Measurements from ENCODE around the gene CD151. TPM values are rescaled to one million over a fixed set of nuclear protein-coding genes. Genes with fewer than 3 reads are reported as not detected.

The CD151 gene
- 225 and 229 TPM in 2 replicates for total RNA-seq (2014; rRNA removed; shearing (Covaris generic))

DNA sequence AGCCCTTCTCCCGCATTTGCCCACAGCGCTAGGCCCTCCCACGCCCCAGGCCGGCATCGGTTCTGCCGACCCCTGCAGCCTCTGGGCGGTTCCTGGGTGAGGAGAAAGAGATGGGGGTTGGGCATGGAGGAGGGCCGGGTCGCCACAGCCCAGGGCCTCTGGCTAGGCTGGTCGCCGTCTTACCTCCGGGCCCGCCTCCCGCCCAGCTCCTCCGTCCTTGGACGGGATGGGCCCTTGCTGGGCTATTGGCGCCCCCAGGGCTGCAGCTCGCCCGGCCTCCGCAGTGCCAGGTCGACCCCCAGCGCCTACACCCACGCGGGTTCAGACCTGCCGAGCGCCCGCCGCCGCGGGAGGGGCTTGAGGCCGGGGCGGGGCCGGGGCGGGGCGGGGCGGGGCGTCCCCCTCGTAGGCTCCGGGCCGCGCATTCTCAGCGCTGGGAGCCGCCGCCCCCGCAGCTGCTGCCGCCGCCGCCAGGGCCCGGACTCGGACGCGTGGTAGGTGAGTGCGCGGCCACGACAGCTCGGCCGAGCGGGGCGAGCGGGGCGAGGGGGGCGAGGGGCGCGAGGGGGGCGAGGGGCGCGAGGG lies at the start of gene CD151:
TSS of gene CD151 (plus strand) at position 424 of the 585 bp plus-strand sequence. CDS start 3,118 bp downstream, outside the sequence.

DNA sequence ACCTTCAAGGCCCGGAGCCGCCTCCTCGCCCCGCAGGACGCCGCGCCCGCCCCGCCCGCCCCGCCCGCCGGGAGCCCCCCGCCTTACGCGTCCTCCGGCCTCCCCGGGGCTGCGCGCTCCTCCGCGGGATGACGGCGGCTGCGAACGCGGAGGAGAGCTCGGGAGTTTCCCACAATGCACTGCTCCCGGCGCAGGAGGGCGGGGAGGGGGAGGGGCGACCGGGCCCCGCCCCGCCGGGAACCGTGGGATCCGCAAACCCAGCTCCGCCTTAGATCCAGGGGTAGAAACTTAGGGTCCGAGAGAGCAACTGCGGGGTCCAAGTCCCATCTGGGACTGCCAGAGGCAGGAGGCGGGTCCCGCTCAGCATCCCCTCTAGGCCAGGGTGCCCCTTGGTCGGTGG lies 42.8 kb upstream of the CD151 start, which contains the start of gene CEND1:
TSS of gene CEND1 (minus strand) at position 148 of the 400 bp plus-strand sequence. CDS start 1,514 bp downstream, outside the sequence.

DNA sequence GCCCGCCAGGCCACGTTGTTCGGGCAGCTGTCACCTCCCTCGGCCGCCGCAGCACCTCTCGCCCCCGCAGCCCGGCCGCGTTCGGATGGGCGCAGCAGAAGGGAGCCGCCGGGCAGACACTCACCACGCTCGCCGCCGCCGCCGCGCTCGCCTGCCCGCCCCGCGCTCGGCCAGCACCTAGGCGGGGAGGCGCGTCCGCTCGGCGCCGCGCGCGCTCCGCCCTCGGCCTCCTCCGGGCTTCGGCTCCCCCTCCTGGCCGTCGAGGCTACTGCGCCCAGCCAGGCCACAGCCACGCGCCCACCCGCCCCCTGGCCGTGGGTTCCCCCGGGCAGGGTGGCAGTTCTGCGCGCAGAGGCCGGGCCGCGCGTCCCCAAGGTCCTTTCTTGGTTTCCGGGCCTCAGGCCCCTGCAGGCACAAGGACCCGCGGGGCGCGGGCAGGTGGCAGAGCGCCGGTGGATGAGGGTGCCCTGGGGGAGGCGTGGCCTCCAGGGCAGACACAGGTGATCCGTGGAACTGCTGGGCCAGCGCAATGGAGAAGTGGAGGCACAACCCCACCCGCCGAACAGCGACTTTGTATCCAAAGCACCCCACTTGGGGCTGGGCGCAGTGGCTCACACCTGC lies 34.5 kb upstream of the CD151 start, which contains the start of gene SLC25A22:
TSS of gene SLC25A22 (minus strand) at position 189 of the 621 bp plus-strand sequence. CDS start 3,275 bp downstream, outside the sequence.

DNA sequence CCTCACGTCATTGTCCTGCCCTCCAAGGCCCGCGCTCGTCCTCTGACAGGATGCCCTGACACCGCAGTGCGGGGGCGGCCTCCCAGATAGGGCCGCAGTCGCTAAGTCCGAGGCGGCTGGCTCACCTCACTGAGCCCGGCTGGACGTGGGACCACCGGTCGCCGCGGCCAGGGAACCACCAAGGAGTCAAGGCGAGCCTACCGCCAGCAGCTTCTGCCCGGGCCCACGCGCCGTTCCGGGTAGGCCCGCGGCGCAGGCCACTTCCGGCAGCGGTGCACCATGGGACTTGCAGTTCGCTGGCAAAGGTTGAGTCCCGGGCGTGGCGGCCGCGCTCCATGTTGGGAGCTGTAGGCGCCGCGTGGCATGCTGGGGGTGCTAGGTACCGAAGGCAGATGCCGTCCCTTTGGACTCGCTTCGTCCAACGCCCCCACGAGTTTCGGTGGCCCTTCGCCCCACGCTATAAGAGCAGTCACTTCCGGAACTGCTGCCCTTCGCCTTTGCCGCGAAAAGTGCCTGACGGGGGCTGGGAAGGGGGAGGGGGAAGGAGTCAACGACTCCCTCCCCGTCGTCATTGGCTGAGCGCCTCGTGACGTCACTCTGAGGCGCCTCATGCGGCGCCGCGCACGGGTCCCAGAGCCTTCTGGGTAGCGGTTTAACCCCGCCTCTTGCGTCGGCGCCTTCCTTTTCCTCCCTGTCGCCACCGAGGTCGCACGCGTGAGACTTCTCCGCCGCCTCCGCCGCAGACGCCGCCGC lies 23.3 kb upstream of the CD151 start, which contains the start of gene RPLP2:
TSS of gene RPLP2 (plus strand) at position 681 of the 753 bp plus-strand sequence. CDS start 268 bp downstream, outside the sequence.

DNA sequence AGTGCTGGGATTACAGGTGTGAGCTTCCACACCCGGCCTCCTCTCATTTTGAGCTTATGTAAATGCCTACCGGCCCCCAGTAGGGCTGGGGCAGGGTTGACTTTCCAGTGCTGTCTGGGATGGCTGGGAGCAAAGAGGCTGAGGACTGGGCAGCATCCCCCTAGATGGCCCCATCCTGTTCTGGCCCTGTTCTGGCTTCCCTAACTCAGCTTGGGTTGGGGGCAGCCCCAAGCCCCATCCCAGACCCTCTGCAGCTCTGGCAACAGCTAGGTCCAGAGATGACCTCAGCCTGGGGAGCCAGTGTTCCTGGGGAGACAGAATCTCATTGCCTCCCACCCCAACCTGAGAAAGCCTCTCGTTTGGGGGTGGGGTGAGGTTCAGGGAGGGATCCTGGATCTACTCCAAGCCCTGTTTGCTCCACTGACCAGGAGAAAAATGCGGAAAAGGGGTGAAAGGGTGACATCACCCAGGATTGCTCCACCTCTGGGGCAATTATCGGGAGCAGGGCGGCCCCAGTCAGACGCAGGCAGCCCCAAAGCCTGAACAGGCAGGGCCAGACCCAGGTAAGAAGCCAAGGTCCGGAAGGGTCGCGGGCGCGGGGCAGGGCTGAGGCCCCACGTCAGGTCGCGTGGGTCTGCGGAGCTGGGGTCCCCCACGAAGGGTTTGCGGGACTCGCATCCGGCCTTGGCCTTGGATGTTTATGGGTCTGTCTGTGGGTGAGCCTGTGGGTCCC lies 14.2 kb upstream of the CD151 start, which contains the start of gene PNPLA2:
TSS of gene PNPLA2 (plus strand) at position 519 of the 733 bp plus-strand sequence. CDS start 805 bp downstream, outside the sequence.

DNA sequence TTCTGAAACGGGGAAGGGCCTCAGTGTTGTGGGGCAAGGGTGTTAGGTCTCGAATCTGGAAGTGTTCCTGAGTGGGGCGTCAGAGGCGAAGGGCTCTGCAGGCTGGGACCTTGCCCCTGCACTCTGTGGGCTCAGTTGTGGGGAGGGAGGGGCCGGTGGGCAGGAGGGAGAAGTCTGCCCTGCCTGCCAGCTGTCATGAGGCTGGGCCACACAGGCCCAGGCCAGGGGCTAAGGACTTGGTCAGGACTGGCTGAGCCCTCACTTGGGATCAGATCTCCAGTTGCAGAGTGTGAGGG lies 4.9 kb upstream of the CD151 start, which contains the start of gene CRACR2B:
TSS of gene CRACR2B (plus strand) at position 23 of the 296 bp plus-strand sequence. CDS start 689 bp downstream, outside the sequence.

DNA sequence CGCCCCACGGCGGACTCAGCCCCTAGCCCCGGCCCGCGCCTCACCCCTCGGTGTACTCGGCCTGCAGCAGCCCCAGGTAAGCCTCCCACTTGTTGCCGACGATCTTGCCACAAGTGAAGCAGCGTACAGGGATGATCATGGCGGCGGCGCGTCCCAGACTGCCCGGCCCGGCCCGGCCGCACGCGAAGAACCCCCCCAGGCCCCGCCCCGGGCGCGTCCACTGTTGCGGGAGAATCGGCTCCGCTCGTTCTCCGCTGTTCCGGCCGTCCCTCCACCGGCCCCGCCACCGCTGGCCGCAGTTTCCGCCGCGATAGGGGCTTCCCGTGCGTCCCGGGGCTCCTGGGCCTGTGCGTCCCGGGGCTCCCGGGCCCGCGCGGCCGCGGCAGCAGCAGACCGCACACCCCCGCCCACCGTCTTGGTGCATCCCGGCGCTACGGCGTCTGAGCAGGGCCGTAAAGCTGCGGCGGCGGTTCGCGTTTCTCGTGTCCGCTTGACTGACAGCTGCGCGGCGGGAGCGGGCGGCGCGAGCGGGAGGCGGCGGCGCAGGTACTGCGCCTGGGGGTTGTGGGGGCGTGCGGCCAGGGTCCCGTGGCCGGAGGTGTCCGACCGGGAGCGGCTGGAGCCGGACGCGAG lies 9.7 kb downstream of the CD151 start, which contains the start of the genes POLR2L and TSPAN4:
TSS of gene POLR2L (minus strand) at position 160 of the 633 bp plus-strand sequence. CDS start at position 139, 21 bp downstream.
TSS of gene TSPAN4 (plus strand) at position 483 of the 633 bp plus-strand sequence. CDS start 7,453 bp downstream, outside the sequence.

Small RNA genes within 50 kb of the gene (small RNA-seq; reads per million reads assigned to genes)
- gene SNORA52, result not detected

Other genes starting within 250 kb of the CD151 start
- 8.1 and 10.7 TPM in 2 replicates for gene IRF7, start 217.0 kb upstream of the CD151 start, total RNA-seq (2014; rRNA removed; shearing (Covaris generic))
- gene CDHR5, start 208.0 kb upstream of the CD151 start, total RNA-seq (2014; rRNA removed; shearing (Covaris generic)), result not detected in 2 replicates
- gene SCT, start 205.8 kb upstream of the CD151 start, total RNA-seq (2014; rRNA removed; shearing (Covaris generic)), result not detected in 2 replicates
- gene DRD4, start 195.7 kb upstream of the CD151 start, total RNA-seq (2014; rRNA removed; shearing (Covaris generic)), result 0.19 TPM in 1 of 2 replicates, not detected in the other
- gene DEAF1, start 137.7 kb upstream of the CD151 start, total RNA-seq (2014; rRNA removed; shearing (Covaris generic)), result 43.5 and 45.1 TPM in 2 replicates
- 14.2 and 18.2 TPM in 2 replicates for gene TMEM80, start 137.1 kb upstream of the CD151 start, total RNA-seq (2014; rRNA removed; shearing (Covaris generic))
- 30.5 and 31.8 TPM in 2 replicates for gene EPS8L2, start 126.7 kb upstream of the CD151 start, total RNA-seq (2014; rRNA removed; shearing (Covaris generic))
- 109 and 117 TPM in 2 replicates for gene TALDO1, start 85.5 kb upstream of the CD151 start, total RNA-seq (2014; rRNA removed; shearing (Covaris generic))
- 24.0 and 30.7 TPM in 2 replicates for gene GATD1, start 55.5 kb upstream of the CD151 start, total RNA-seq (2014; rRNA removed; shearing (Covaris generic))
- 2.1 and 3.8 TPM in 2 replicates for gene CEND1, start 42.9 kb upstream of the CD151 start, total RNA-seq (2014; rRNA removed; shearing (Covaris generic))
- gene SLC25A22, start 34.7 kb upstream of the CD151 start, total RNA-seq (2014; rRNA removed; shearing (Covaris generic)), result 39.2 and 39.5 TPM in 2 replicates
- 10.0 and 11.3 TPM in 2 replicates for gene PIDD1, start 27.7 kb upstream of the CD151 start, total RNA-seq (2014; rRNA removed; shearing (Covaris generic))
- 1,005 and 1,072 TPM in 2 replicates for gene RPLP2, start 23.0 kb upstream of the CD151 start, total RNA-seq (2014; rRNA removed; shearing (Covaris generic))
- gene PNPLA2, start 14.0 kb upstream of the CD151 start, total RNA-seq (2014; rRNA removed; shearing (Covaris generic)), result 42.8 and 50.9 TPM in 2 replicates
- 0.04 and 0.11 TPM in 2 replicates for gene CRACR2B, start 5.0 kb upstream of the CD151 start, total RNA-seq (2014; rRNA removed; shearing (Covaris generic))
- 380 and 388 TPM in 2 replicates for gene POLR2L, start 9.6 kb downstream of the CD151 start, total RNA-seq (2014; rRNA removed; shearing (Covaris generic))
- 130 and 143 TPM in 2 replicates for gene TSPAN4, start 9.9 kb downstream of the CD151 start, total RNA-seq (2014; rRNA removed; shearing (Covaris generic))
- 29.1 and 33.9 TPM in 2 replicates for gene CHID1, start 77.9 kb downstream of the CD151 start, total RNA-seq (2014; rRNA removed; shearing (Covaris generic))
- gene AP2A2, start 92.9 kb downstream of the CD151 start, total RNA-seq (2014; rRNA removed; shearing (Covaris generic)), result 15.7 and 17.7 TPM in 2 replicates
- 0.08 TPM in 1 of 2 replicates, not detected in the other for gene MUC6, start 203.8 kb downstream of the CD151 start, total RNA-seq (2014; rRNA removed; shearing (Covaris generic))
- gene MUC2, start 241.9 kb downstream of the CD151 start, total RNA-seq (2014; rRNA removed; shearing (Covaris generic)), result 0.03 and 0.04 TPM in 2 replicates